ENCODE measurements around the gene MTO1.
"Not testable (repeated sequence)": the region's sequence is repeated elsewhere in the genome, so short reads cannot be mapped to it uniquely, and the experiment has no call there.

Gene MTO1, protein sequence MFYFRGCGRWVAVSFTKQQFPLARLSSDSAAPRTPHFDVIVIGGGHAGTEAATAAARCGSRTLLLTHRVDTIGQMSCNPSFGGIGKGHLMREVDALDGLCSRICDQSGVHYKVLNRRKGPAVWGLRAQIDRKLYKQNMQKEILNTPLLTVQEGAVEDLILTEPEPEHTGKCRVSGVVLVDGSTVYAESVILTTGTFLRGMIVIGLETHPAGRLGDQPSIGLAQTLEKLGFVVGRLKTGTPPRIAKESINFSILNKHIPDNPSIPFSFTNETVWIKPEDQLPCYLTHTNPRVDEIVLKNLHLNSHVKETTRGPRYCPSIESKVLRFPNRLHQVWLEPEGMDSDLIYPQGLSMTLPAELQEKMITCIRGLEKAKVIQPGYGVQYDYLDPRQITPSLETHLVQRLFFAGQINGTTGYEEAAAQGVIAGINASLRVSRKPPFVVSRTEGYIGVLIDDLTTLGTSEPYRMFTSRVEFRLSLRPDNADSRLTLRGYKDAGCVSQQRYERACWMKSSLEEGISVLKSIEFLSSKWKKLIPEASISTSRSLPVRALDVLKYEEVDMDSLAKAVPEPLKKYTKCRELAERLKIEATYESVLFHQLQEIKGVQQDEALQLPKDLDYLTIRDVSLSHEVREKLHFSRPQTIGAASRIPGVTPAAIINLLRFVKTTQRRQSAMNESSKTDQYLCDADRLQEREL

DNA sequence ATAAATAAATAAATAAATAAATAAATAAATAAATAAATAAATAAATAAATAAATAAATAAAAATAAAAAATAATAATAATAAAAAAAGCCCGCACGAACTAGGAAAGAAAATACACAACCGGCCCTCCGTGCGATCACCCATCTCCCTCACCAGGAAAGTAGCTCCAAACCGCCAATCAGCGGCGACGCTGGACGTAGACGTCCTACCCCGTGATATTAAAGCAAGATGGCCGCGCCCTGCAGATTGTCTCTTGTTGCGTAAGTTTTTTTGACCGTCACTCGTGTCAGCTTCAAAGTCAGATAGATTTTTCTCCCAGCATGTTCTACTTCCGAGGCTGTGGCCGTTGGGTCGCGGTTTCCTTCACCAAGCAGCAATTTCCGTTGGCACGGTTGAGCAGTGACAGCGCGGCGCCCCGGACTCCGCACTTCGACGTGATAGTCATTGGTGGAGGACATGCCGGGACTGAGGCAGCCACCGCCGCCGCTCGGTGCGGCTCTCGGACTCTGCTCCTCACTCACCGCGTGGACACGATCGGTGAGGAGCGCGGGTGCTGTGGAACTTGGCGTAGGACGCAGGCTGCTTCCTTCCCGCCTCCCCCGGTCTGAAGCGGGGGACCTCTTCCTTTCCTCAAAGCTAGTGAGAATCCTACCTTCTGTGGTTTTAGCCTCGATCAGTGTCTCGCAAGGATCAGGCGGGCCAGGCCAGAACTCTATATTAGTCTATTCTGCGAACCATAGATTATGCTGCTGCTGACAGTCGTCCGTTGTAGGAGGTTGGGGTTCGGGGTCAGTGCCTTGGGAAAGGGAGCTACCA lies at the start of gene MTO1:
Gene MTO1 (plus strand): TSS at position 201 of the 814 bp plus-strand sequence. CDS start 118 bp downstream, at position 319.
- DNase-seq: peak; percentile 70

DNA sequence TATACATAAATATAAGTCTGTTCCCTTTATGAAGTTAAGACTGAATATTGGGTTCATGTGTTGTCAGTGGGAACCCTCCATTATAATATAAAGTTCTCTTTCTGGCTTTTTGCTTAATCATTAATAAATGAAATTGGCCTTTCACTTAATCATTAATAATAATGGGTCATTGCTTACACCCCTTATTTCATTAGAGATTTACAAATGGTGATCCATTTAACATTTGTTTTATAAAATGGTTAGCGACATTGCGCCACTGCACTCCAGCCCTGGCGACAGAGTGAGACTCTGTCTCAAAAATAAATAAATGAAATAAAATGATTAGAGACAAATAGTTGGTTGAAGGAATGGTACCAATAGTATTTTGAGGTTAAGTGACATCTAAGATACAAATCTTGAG lies 48.4 kb upstream of the MTO1 start:
- no peak for DNase-seq

GRCh38 chr6:73418081-73418741 lies 43.3 kb upstream of the MTO1 start:
- no peak for DNase-seq

GRCh38 chr6:73421534-73421933 lies 40.0 kb upstream of the MTO1 start:
- no peak for DNase-seq

DNA sequence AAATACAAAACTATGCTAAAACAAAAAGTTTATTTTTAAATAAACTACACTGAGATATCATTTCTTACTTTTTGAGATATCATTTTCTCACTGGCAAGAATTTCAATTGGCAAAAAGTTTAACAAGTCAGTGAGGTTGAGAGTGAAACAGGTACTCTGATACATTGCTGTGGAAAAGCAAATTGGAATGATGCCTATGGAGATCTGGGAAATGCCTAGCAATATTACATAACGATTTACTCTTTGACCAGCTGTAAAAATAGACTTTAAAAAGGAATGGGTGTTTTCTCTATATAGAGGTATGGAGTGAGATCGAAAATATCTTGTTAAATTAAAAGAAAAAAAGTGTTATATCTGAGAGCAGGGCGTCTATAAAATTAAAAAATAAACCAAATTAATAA lies 26.3 kb upstream of the MTO1 start:
- no peak for DNase-seq

DNA sequence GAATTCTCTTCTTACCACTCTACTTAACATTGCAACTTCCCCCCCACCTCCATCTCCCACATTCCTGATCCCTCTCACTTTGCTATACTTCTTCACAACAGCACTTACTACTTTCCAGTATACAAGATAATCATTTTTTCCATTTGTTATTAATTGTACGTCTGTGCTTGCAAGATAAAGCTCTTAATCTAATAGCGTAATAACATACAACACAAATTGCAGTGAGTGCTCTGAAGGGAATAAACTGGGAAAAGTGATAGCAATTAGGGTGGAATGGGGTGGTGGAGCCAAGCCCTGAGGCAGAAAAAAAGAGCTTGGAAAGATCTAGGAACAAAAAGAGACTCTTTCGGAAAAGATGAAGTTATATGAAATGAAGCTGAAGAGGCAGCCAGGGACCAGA lies 18.0 kb upstream of the MTO1 start:
- no peak for DNase-seq

DNA sequence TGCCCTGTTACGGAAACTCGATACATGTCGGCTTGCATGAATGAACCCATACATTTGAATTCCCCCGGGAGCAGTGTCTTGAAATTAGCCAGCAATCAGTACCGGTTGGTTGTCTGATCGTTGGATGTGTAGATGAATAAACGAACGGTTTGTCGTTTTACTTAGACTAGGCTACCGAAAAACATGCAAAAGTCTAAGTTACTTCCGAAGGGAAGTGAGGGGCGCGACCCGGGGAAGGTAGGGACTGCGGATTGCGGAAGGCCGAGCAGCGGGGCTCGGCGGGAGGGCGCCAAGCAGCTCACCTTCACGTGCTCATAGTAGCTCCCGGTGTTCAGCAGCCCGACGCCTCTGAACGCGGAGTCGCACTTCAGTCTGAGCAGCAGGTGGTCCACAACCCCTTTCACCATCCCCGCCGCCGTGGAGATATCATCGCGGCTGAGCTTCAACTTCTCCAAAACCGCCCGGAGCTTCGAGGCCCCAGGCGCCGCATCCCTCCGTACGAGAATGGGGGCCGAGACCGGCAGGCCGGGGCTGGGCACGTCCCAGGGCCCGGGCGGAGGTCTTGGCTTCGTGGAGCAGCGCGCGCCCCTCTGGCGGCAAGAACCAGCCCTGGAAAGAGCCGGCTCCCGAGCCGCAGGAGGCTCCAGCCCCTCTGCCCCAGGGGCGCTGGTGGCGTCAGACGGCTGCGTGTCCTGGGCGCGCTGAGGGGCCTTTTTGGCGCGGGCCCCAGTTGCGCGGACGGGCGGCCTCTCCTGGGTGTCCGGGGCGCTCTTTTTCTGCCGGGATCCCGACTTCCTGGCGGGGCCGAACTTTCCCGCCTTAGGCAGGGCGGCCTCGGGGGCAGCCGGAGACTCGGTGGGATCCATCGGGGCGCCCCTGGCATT lies 10.1 kb upstream of the MTO1 start:
- DNase-seq: peak; percentile 24

GRCh38 chr6:73452107-73452461 lies 9.5 kb upstream of the MTO1 start, which contains the start of gene CGAS:
TSS of gene CGAS (minus strand) at chr6:73452297. CDS start at chr6:73452181, 116 bp downstream.
- peak; percentile 59 for DNase-seq

DNA sequence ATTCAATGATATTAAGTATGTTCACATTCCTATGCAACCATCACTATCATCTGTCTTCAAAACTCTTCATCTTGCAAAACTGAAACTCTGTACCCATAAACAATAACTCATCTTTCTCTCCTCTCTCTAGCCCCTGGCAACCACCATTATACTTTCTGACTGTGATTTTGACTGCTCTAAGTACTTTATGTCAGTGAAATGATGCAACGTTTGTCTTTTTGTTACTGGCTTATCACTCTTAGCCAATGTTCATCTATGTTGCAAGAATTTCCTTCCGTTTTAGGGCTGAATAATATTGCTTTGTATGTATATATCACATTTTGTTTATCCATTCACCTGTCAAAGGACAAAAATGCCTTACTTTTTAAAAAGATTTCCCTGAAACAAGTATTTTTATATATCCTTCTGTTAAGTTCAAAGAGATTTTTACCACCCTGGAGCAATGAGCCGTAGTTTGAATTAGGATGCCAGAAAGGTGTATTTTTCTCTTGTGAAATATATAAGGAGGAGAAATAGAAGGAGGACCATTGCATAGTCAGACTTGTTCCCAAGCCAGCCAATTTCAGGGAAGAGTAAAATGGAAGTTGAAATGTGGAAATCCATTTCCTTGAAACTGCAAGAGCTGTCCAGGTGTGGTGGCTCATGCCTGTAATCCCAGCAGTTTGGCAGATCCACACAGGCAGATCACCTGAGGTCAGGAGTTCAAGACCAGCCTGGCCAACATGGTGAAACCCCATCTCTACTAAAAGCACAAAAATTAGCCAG lies 5.5 kb upstream of the MTO1 start:
- no peak for DNase-seq

GRCh38 chr6:73459474-73459873 lies 2.1 kb upstream of the MTO1 start:
- DNase-seq: not testable (repeated sequence)

DNA sequence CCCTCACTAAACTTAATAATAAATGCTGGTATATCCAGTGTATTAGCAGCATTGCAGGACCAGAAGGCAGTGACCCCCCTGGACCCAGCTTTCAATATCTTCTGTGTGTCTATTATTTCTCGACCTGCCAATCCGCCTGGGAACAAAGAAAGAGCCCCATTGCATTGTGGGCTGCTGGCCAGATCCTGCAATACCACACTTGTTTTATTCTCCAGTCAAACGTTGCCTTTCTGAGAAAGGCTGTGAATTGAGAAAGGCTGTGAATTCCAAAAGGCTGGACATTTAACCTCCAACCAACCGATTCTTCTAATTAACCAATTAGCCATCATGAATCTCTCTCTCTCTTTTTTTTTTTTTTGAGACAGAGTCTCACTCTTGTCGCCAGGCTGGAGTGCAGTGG lies 1.5 kb upstream of the MTO1 start:
- no peak for DNase-seq

DNA sequence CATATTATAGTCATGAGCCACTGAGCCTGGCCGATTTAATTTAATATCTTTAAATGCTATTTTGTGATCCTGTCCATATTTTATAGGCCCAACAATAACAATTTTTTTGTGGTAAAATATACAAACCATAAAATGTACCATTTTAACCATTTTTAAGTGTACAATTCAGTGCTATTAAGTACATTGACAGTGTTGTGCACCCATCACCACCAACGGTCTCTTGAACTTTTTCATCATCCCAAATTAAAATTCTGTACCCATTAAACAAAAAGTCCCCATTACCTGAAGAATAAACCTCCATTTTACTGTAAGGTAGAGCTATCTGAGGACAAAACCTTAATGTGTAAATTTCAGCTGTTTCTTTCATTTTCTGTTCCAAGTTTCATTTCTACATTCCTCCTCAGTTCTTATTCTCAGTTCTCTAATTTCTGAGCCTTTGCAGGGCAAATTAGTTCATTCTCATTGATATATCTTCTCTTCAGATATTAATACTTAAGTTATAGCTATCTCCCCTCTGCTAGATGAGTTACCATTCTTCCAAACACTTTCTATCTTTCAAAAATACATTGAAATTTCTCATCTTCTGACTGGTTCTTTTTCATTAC lies 10.3 kb downstream of the MTO1 start:
- no peak for DNase-seq

- no peak for DNase-seq
Measured at GRCh38 chr6:73476723-73477122, 15.2 kb downstream of the MTO1 start.

- no peak for DNase-seq
Measured at GRCh38 chr6:73477407-73477806, 15.9 kb downstream of the MTO1 start.

- DNase-seq: no peak
Measured at GRCh38 chr6:73481969-73482368, 20.4 kb downstream of the MTO1 start.

DNA sequence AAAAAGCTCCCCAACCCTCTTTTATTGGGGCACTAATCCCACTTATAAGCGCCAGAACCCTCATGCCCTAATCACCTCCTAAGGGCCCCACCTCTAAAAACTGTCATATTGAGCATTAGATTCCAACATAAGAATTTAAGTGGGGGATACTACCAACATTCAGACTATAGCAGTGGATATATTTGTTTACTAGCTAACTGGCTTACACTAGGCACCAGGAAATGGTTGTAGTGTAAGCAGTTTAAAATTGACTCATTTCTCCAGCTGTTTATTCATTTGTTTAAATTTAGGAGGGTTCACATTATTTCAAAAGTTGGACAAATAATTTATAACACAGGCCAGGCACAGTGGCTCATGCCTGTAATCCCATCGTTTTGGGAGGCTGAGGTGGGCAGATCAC lies 22.9 kb downstream of the MTO1 start:
- DNase-seq: no peak

DNA sequence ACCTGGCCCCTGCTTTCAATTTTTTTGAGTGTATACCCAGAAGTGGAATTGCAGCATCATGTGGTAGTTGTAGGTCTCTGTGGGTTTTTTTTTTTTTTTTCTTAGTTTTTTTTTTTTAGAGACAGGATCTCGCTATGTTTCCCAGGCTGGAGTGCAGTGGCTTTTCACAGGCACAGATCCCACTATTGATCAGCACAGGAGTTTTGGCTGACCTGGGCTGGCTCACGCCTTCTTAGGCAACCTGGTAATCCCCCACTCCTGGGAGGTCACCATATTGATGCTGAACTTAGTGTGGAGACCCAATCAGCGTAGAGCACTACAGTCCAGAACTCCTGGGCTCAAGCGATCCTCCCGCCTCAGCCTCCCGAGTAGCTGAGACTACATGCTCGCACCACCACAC lies 25.9 kb downstream of the MTO1 start:
- DNase-seq: no peak

GRCh38 chr6:73491377-73491776 lies 29.8 kb downstream of the MTO1 start:
- DNase-seq: no peak

- no peak for DNase-seq
Measured at GRCh38 chr6:73497915-73498314, 36.4 kb downstream of the MTO1 start.

DNA sequence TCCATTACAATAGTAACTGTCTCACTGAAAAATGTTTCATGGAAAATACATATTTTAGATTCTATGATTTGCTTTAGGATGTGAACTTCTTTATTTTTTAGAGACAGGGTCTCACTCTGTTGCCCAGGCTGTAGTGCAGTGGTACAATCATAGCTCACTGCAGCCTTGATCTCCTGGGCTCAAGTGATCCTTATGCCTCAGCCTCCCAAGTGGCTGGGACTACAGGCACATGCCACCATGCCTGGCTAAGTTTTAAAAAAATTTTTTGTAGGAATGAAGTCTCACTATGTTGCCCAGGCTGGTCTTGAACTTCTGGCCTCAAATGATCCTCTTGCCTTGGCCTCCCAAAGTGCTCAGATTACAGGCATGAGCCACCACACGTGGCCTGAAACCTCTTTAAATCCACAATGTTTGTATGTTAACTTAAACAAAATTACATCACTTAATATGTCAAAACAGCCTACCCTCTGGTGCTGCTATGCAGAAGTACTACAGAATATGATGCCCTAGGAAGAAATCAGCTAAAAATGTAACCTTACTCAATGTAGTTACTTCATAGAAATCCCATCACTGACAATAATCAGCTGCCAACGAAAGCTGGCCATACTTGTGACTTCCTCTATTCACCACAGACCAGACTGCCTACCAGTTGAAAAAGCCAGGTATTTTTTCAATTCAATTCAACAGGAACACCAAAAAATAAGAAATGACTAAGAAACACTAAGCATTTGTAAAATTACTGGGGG lies 41.7 kb downstream of the MTO1 start:
- DNase-seq: no peak
